C1 segment of cervical spinal cord (tissue), 14 donors: Measurements from ENCODE around the gene UBE2I.

Experiments
- DNase-seq, 14 donors: peaks; one replicate each; lab custom pipeline; 2025; lab: John Stamatoyannopoulos, UW

The UBE2I gene

GRCh38 chr16:1330260-1330914 lies 21.0 kb downstream of the UBE2I start:
- no peak for DNase-seq

- no peak for DNase-seq
These were observed 21.7 kb downstream of the UBE2I start for GRCh38 chr16:1330931-1331711.

- no peak for DNase-seq
These were observed 22.5 kb downstream of the UBE2I start for GRCh38 chr16:1331712-1332617.

GRCh38 chr16:1332618-1333148 lies 23.2 kb downstream of the UBE2I start:
- no peak for DNase-seq

- no peak for DNase-seq
These were observed 23.8 kb downstream of the UBE2I start, which contains the start of gene BAIAP3 for GRCh38 chr16:1333149-1333812. Gene BAIAP3 (plus strand): TSS chr16:1333645. CDS start chr16:1338550, 4,905 bp downstream.

- DNase-seq, result no peak
These were observed 24.6 kb downstream of the UBE2I start for GRCh38 chr16:1333854-1334700.

GRCh38 chr16:1334739-1335138 lies 25.3 kb downstream of the UBE2I start:
- no peak for DNase-seq

- DNase-seq, result peak in 5 of 14 donors; percentile 17 to 43 (median 38)
These were observed 26.0 kb downstream of the UBE2I start for GRCh38 chr16:1335211-1335971.

GRCh38 chr16:1335996-1336395 lies 26.6 kb downstream of the UBE2I start:
- no peak for DNase-seq

GRCh38 chr16:1336619-1337018 lies 27.2 kb downstream of the UBE2I start:
- DNase-seq, result no peak

- DNase-seq, result no peak
These were observed 28.1 kb downstream of the UBE2I start for GRCh38 chr16:1337486-1337885.

- no peak for DNase-seq
These were observed 28.8 kb downstream of the UBE2I start for GRCh38 chr16:1338119-1338730.

GRCh38 chr16:1338855-1339675 lies 29.6 kb downstream of the UBE2I start:
- DNase-seq, result no peak

- DNase-seq, result no peak
These were observed 31.5 kb downstream of the UBE2I start for GRCh38 chr16:1340730-1341494.

GRCh38 chr16:1341495-1342420 lies 32.3 kb downstream of the UBE2I start:
- DNase-seq, result no peak
